H1 (cell line): ENCODE data around the gene CHPT1.

Source experiments
- CHD1 ChIP-seq: IDR thresholded peaks from 2 replicates; pipeline ENCODE4 v1.6.1; 2012; ENCODE audit warnings: low read depth, low read length, improper control_type of control experiment
- EZH2 ChIP-seq: fragments of 200-600 bp; sonication (generic); IDR thresholded peaks from 2 replicates; pipeline ENCODE4 v1.7.1; 2012; ENCODE audit warnings: low read depth, mild to moderate bottlenecking, moderate library complexity, low read length, inconsistent platforms; ENCODE audit not compliant: severe bottlenecking
- GABPA ChIP-seq: IDR thresholded peaks from 2 replicates; pipeline ENCODE4 v1.6.1; 2011; ENCODE audit warnings: mild to moderate bottlenecking, low read length, moderate library complexity, borderline replicate concordance; ENCODE audit not compliant: insufficient read depth
- KDM1A ChIP-seq: fragments of 200-600, 300-600 bp; sonication (generic); IDR thresholded peaks from 2 replicates; pipeline ENCODE4 v1.7.1; 2016; ENCODE audit warnings: mild to moderate bottlenecking, low read length, borderline replicate concordance
- POLR2A ChIP-seq, 2 experiments: IDR thresholded peaks; 1 replicate in 1 of 2; 2 replicates in 1 of 2; pipeline ENCODE4 v1.6.1; 2011; ENCODE audit warnings: low read depth in 2 of 2, low read length in 2 of 2, mild to moderate bottlenecking in 2 of 2; ENCODE audit errors: control extremely low read depth in 1 of 2
- POLR2AphosphoS5 ChIP-seq: IDR thresholded peaks from 2 replicates; pipeline ENCODE4 v1.6.1; 2011; ENCODE audit warnings: low read depth, low read length
- TF ChIP-seq, protein P1 (sequence below): IDR thresholded peaks from 2 replicates; pipeline ENCODE4 v1.6.1; 2011; ENCODE audit warnings: low read depth, mild to moderate bottlenecking, low read length; ENCODE audit not compliant: insufficient read depth
- TF ChIP-seq, protein P2 (sequence below), 3 experiments: IDR thresholded peaks; 1 replicate in 2 of 3; 2 replicates in 1 of 3; pipeline versions ENCODE4 v1.5.1 to v1.6.1; 2011; ENCODE audit warnings: low read length in 3 of 3, mild to moderate bottlenecking in 3 of 3, inconsistent platforms in 2 of 3, low read depth in 1 of 3, moderate library complexity in 1 of 3; ENCODE audit not compliant: insufficient read depth in 1 of 3; ENCODE audit errors: control extremely low read depth in 1 of 3

DNA sequence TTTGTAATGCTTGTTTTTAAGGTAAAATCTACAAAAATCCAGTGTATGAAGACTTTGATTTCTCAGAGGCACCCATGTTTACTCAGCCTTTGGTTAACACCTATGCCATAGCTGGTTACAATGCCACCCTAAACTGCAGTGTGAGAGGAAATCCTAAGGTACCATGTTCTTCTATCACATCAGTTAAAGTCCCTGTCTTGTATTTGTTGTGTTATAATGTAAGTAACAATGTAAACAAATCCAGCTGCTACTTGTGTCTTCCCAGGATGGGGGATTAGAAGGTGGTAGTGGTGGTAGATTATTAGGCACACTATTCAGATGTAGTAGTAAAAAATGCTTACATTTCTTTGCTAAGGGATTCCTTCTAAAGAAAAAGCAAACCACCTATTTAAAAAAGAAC is 19.4 kb upstream of the CHPT1 start:
- no peak for TF ChIP-seq EZH2
- TF ChIP-seq, protein P1, sequence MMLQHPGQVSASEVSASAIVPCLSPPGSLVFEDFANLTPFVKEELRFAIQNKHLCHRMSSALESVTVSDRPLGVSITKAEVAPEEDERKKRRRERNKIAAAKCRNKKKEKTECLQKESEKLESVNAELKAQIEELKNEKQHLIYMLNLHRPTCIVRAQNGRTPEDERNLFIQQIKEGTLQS, result no peak
- TF ChIP-seq, protein P2, sequence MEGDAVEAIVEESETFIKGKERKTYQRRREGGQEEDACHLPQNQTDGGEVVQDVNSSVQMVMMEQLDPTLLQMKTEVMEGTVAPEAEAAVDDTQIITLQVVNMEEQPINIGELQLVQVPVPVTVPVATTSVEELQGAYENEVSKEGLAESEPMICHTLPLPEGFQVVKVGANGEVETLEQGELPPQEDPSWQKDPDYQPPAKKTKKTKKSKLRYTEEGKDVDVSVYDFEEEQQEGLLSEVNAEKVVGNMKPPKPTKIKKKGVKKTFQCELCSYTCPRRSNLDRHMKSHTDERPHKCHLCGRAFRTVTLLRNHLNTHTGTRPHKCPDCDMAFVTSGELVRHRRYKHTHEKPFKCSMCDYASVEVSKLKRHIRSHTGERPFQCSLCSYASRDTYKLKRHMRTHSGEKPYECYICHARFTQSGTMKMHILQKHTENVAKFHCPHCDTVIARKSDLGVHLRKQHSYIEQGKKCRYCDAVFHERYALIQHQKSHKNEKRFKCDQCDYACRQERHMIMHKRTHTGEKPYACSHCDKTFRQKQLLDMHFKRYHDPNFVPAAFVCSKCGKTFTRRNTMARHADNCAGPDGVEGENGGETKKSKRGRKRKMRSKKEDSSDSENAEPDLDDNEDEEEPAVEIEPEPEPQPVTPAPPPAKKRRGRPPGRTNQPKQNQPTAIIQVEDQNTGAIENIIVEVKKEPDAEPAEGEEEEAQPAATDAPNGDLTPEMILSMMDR (IDR thresholded peaks at IDR 0.05; ENCODE audit: control extremely low read depth in 1 of 3, insufficient read depth in 1 of 3, low read depth in 1 of 3, low read length in 3 of 3), result no peak
- TF ChIP-seq GABPA, result no peak
- TF ChIP-seq POLR2AphosphoS5, result no peak
- no peak for TF ChIP-seq CHD1
- no peak for TF ChIP-seq KDM1A
- TF ChIP-seq POLR2A (IDR thresholded peaks at IDR 0.05; ENCODE audit: control extremely low read depth in 1 of 2, low read depth in 2 of 2, low read length in 2 of 2), result no peak
